Kidney glomerular epithelial cell (primary cell): ENCODE measurements around the gene HOXA7.

ENCODE experiments used
- DNase-seq: peaks from one replicate; lab custom pipeline; 2025; lab: John Stamatoyannopoulos, UW

HOXA7 gene

GRCh38 chr7:27106901-27107240 lies 49.6 kb downstream of the HOXA7 start:
- no peak for DNase-seq

- DNase-seq = no peak
These were observed 50.1 kb downstream of the HOXA7 start for GRCh38 chr7:27106181-27106900.

GRCh38 chr7:27105301-27106031 lies 51.0 kb downstream of the HOXA7 start:
- no peak for DNase-seq

GRCh38 chr7:27104341-27105058 lies 52.0 kb downstream of the HOXA7 start:
- no peak for DNase-seq
